ENCODE results near the gene QSOX2.

- TF ChIP-seq POLR2A (IDR thresholded peaks at IDR 0.05; ENCODE audit: low read length): no peak
- no peak for TF ChIP-seq MYC (IDR thresholded peaks at IDR 0.05; ENCODE audit: borderline replicate concordance, low read length)
- no peak for TF ChIP-seq CEBPB (IDR thresholded peaks at IDR 0.05)
- TF ChIP-seq EP300 (IDR thresholded peaks at IDR 0.05): no peak
- TF ChIP-seq RAD21 (conservative IDR thresholded peaks at IDR 0.05 in 1 of 2, IDR thresholded peaks at IDR 0.05 in 1 of 2): no peak
- TF ChIP-seq, protein P1, sequence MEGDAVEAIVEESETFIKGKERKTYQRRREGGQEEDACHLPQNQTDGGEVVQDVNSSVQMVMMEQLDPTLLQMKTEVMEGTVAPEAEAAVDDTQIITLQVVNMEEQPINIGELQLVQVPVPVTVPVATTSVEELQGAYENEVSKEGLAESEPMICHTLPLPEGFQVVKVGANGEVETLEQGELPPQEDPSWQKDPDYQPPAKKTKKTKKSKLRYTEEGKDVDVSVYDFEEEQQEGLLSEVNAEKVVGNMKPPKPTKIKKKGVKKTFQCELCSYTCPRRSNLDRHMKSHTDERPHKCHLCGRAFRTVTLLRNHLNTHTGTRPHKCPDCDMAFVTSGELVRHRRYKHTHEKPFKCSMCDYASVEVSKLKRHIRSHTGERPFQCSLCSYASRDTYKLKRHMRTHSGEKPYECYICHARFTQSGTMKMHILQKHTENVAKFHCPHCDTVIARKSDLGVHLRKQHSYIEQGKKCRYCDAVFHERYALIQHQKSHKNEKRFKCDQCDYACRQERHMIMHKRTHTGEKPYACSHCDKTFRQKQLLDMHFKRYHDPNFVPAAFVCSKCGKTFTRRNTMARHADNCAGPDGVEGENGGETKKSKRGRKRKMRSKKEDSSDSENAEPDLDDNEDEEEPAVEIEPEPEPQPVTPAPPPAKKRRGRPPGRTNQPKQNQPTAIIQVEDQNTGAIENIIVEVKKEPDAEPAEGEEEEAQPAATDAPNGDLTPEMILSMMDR (IDR thresholded peaks at IDR 0.05): no peak
- no peak for TF ChIP-seq PBX3 (IDR thresholded peaks at IDR 0.05)
- no peak for TF ChIP-seq HDAC2 (IDR thresholded peaks at IDR 0.05)
- TF ChIP-seq, protein P2, sequence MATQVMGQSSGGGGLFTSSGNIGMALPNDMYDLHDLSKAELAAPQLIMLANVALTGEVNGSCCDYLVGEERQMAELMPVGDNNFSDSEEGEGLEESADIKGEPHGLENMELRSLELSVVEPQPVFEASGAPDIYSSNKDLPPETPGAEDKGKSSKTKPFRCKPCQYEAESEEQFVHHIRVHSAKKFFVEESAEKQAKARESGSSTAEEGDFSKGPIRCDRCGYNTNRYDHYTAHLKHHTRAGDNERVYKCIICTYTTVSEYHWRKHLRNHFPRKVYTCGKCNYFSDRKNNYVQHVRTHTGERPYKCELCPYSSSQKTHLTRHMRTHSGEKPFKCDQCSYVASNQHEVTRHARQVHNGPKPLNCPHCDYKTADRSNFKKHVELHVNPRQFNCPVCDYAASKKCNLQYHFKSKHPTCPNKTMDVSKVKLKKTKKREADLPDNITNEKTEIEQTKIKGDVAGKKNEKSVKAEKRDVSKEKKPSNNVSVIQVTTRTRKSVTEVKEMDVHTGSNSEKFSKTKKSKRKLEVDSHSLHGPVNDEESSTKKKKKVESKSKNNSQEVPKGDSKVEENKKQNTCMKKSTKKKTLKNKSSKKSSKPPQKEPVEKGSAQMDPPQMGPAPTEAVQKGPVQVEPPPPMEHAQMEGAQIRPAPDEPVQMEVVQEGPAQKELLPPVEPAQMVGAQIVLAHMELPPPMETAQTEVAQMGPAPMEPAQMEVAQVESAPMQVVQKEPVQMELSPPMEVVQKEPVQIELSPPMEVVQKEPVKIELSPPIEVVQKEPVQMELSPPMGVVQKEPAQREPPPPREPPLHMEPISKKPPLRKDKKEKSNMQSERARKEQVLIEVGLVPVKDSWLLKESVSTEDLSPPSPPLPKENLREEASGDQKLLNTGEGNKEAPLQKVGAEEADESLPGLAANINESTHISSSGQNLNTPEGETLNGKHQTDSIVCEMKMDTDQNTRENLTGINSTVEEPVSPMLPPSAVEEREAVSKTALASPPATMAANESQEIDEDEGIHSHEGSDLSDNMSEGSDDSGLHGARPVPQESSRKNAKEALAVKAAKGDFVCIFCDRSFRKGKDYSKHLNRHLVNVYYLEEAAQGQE (IDR thresholded peaks at IDR 0.05): no peak
Observed at GRCh38 chr9:136190237-136190601, 55.4 kb downstream of the QSOX2 start.
